ENCODE results near the gene SSBP3.

DNA sequence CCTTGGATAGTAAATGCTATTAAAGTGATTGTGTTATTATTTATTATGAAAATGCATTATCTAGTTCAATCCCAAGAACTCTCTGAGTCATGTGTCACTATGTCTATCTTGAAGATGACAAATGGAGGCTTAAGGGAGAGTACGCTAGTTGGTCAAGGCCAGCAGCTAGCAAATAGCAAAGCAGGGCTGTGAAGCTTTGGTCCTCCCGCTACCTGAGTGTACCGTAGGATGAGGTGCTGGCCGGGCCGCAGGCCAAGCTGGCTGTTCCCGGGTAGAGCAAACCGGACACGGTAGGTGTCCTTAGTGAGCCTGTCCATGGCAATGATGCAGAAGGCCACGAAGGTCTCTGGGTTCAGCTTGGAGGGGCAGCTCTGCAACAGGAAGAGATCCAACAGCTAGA is 215.7 kb downstream of the SSBP3 start:
- TF ChIP-seq JUND (IDR thresholded peaks at IDR 0.05; ENCODE audit: borderline replicate concordance, low read depth, low read length) (no peak), JUND (tag; IDR thresholded peaks at IDR 0.05; ENCODE audit: borderline replicate concordance, low read depth, low read length) (no peak), MAFK (IDR thresholded peaks at IDR 0.05; ENCODE audit: low read length) (no peak), RFX5 (IDR thresholded peaks at IDR 0.05; ENCODE audit: low read depth, low read length) (no peak), SMARCC2 (IDR thresholded peaks at IDR 0.05; ENCODE audit: low read depth) (no peak), KDM2B (CRISPR knock-in tag; IDR thresholded peaks at IDR 0.05) (no peak), CBX8 (IDR thresholded peaks at IDR 0.05; ENCODE audit: borderline replicate concordance, extremely low read depth, low read depth, low read length, poor library complexity, severe bottlenecking) (no peak)
- TF ChIP-seq, protein P1, sequence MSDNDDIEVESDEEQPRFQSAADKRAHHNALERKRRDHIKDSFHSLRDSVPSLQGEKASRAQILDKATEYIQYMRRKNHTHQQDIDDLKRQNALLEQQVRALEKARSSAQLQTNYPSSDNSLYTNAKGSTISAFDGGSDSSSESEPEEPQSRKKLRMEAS (CRISPR knock-in tag; IDR thresholded peaks at IDR 0.05), result no peak
- TF ChIP-seq, protein P2, sequence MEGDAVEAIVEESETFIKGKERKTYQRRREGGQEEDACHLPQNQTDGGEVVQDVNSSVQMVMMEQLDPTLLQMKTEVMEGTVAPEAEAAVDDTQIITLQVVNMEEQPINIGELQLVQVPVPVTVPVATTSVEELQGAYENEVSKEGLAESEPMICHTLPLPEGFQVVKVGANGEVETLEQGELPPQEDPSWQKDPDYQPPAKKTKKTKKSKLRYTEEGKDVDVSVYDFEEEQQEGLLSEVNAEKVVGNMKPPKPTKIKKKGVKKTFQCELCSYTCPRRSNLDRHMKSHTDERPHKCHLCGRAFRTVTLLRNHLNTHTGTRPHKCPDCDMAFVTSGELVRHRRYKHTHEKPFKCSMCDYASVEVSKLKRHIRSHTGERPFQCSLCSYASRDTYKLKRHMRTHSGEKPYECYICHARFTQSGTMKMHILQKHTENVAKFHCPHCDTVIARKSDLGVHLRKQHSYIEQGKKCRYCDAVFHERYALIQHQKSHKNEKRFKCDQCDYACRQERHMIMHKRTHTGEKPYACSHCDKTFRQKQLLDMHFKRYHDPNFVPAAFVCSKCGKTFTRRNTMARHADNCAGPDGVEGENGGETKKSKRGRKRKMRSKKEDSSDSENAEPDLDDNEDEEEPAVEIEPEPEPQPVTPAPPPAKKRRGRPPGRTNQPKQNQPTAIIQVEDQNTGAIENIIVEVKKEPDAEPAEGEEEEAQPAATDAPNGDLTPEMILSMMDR (IDR thresholded peaks at IDR 0.05 in 2 of 3, conservative IDR thresholded peaks at IDR 0.05 in 1 of 3; ENCODE audit: insufficient read depth in 2 of 3, low read depth in 1 of 3, low read length in 3 of 3), result no peak
